GM18909 (cell line): ENCODE data around the gene SIN3A.
"Not testable (repeated sequence)": the region's sequence is repeated elsewhere in the genome, so short reads cannot be mapped to it uniquely, and the experiment has no call there.

Experiments used
- ATAC-seq: cut with Tn5 transposase; IDR thresholded peaks from one replicate; pipeline ENCODE4 v1.9.1; 2021; ENCODE audit warnings: mild to moderate bottlenecking; ENCODE audit not compliant: unreplicated experiment, poor library complexity

SIN3A gene

DNA sequence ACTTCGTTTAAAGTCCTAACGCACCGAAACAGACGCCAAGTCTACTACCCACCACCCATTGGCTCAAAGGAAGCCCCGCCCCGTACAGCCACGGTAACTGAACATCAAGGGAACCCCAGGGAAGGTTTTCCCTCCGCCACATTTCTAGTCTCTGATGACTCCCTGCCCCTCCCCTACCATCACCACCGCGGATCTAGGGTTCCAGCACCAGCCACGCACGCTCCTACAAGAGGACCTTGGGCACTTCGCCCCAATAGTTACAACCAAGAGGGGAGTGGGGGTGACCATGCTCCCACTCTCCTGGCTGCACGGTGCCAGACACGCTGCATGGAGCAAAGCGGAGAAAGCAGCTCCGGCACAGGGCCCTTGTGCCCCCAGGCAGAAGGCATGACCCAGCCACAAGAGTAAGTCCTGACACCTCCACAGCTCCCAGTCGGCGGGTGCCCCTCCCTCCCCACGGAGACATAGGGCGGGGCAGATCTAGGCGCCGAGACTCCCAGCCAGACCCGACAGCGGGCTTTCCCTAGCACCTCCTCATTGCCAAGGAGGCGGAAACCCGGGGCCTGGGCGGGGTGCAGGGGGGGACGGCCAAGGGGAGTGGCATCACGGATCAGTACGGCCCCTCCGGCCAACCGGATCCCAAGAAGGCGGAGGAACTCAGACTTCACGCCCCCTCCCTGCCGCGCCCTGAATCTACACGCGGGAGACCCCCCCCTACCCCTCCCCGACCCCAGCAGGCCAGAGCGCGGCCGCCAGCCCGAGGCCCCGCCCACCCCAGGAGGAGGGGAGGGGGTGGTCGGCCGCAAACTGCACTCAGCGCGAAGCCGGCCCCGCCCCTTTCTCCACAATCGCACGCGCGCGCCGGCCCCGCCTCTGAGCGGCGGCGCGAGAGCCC, 936 bp downstream of the SIN3A start:
- peak; percentile 25 for ATAC-seq

DNA sequence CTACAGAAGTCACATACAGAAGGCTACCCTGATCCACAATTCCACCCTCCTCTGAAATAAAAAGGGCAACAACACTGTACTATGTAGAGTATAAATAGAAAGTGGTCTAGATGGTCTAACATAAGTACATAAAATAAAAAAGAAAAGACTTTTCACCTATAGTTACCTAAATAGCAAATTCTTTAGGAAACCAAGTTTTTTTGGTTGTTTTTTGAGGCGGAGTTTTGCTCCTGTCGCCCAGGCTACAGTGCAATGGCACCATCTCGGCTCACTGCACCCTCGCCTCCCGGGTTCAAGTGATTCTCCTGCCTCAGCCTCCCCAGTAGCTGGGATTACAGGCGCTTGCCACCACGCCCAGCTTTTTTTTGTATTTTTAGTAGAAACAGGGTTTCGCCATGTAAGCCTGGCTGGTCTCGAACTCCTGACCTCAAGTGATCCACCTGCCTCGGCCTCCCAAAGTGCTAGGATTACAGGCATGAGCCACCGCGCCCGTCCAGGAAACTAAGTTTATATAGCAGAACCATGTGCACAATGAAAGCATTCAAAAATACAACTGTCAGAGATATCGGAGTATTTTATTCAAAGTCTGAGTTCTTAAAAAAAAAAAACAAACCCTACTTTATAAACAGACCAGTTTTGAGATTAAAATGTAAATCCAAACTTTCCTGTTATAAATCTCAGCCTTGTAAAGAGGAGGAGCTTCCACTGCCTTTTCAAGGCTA, 1.7 kb downstream of the SIN3A start:
- no peak for ATAC-seq

DNA sequence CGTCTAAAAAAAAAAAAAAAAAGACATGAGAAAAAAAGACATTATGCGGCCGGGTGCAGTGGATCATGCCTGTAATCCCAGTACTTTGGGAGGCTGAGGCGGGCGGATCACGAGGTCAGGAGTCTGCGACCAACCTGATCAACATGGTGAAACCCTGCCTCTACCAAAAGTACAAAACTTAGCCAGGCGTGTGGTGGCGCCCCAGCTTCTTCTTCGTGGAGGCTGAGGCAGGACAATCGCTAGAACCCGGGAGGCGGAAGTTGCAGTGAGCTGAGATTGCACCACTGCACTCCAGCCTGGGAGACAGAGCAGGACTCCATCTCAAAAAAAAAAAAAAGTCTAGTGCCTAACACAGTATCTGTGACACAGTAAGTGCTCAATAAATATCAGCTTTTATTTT, 3.3 kb downstream of the SIN3A start:
- ATAC-seq = not testable (repeated sequence)

DNA sequence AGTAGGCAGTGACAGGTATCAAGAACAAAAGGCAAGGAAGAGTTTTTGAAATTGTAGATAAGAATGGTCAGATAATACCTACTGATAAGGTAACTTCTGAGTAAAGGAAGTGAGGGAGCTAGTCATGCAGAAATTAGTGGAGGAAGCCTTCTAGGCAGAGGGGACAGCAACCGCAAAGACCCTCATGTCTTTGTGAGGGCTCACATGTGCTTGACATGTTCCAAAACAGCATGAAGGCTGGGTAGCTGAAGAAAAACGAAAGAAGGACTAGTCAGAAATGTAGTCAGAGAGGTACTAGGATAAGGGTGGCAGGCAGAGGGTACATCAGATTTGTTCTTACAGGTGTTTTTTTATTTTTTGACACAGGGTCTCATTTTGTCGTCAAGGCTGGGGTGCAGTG, 5.3 kb downstream of the SIN3A start:
- ATAC-seq = no peak

DNA sequence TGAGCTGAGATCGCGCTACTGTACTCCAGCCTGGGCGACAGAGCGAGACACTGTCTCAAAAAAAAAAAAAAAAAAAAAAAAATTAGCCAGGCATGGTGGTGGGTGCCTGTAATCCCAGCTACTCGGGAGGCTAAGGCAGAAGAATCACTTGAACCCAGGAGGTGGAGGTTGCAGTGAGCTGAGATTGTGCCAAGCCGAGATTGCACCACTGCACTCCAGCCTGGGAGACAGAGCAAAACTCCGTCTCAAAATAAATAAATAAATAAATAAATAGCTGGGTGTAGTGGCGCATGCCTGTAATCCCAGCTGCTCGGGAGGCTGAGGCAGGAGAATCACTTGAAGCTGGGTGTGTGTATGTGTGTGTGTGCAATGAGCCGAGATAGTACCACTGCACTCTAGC, 6.2 kb downstream of the SIN3A start:
- ATAC-seq = not testable (repeated sequence)

DNA sequence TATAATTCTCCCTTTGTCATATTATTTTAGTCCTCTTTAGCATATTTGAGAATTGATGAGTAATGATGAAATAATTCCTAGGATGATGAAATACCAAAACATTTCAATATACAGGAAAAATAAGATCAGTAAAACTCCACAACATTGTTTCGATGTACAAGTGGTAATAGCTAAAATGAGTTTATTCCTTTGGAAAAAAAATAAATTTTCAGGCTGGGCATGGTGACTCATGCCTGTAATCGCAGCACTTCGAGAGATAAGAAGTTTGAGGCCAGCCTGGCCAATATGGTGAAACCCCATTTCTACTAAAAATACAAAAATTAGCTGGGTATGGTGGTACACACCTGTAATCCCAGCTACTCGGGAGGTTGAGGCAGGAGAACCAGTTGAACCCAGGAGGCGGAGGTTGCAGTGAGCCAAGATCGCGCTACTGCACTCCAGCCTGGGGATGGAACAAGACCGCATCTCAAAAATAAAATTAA, 7.5 kb downstream of the SIN3A start:
- ATAC-seq = not testable (repeated sequence)

DNA sequence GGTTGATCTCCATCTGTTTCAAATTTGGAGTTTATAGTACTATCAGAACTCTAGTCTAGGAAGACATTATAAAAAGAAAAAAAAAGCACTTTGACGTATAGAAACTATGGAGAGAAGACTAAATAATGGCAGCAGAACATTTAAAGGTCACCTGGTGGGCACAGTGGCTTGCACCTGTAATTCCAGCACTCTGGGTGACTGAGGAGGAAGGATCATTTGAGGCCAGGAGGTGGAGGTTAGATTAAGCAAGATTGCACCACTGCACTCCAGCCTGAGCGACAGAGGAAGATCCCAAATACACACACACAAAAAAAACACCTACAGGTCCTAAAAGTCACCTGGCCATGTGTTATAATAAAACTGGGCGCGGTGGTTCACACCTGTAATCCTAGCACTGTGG, 13.8 kb downstream of the SIN3A start:
- no peak for ATAC-seq

DNA sequence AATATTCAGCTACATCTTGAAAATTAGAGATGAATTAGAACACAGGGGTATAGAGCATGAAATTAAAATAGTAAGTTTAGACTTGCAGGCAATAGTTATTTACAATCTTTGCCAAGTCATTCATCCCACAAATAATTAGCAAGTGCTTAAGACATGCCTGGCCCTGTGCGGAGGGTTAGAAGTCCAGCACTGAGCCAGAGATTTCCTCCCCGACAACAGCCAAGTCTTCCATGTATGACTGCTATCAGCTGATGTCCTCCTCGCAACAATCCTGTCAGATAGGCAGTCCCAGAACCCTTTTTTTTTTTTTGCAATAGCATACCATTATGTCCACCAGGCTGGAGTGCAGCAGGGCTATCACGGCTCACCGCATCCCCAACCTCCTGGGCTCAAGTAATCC, 14.6 kb downstream of the SIN3A start:
- no peak for ATAC-seq

DNA sequence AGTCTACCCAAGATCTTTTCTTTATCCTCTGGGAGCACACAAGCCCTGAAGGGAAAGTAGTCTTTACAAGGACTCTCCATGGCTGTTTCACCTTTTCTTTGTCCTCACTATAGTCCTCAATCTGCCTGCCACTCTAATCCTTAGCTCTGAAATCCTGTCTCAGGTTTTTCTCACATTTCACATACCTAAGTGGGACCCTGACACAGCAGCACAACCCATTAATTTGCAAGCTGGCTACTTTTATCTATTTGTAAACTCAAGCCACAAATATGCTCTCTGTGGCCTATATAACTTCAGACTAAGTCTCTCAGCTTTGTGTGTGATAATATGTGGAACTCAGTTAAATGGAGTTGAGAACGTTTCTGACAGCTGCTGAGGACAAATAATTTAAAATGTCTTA, 19.8 kb downstream of the SIN3A start:
- ATAC-seq = no peak

DNA sequence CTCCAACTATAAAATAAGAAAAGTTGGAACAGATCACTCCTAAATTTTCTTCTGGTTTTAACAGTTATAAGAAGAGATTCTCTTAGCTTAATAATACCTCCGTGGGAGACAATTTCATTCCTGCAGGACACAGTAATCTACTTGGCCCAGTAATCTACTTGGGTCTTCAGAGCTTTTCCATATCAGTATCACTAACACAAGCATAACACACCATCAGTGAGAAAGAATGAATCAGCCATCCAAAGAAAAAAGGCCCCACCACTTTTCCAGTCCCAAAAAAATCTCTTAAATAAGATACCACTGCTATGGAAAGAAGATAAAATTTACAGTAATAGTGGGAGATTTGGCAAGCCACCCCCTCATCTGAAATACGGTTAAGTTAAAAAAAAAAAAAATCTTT, 20.2 kb downstream of the SIN3A start:
- ATAC-seq = no peak

DNA sequence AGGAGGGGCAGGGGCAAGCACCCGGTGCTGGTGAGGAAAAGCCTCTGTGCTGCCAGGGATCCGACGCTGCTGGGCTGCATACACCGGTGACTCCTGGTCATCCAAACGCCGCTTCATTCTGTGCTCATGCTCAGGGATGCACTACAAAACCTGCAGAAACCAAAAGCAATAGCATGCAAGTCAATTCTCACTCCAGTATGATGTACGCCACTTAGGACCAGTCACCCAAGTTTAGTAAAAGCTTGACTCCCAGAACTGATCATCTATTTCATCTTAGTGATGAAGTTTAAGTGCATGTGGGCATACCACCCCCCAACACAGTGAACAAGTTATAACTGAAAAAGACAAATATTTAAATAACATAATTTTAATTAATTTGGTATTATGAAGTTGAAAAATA, 21.2 kb downstream of the SIN3A start:
- ATAC-seq = no peak

DNA sequence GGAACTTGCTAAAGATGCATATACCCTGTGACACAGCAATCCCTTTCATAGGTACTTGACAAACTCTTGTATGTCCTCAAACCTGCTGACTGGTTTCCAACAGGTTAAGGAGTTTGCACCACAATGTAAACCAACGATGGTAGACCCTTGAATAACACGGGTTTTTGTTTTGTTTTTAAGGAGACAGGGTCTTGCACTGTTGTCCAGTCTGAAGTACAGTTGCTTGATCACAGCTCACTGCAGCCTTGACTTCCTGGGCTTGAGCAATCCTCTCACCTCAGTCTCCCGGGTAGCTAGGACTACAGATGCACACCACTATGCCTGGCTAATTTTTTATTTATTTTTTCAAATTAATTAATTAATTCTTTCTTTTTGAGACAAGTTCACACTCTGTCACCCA, 23.3 kb downstream of the SIN3A start:
- ATAC-seq = no peak

DNA sequence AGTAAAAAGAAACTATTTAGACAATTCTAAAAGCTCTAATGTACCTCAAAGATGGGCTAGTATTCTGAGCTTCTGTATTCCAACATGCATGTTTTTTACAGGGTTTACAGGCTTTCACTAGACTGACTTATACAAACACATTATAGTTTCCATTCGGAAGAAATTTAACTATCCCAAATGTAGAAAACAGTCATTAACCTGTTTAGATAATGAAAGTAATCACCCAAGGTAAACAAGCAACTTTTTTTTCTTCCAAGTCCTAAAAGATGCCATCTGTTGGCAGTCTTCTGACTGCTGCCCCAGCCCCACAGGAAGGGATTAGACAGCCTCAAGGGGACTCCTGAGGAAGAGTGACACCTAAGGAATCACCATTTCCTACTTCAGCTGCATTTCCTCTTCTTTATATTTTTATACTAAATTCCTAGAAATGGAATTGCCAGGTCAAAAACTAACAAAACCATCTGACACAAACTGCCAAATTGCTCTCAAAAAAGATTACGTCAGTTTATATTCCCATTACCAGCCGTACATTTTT, 25.5 kb downstream of the SIN3A start:
- no peak for ATAC-seq

DNA sequence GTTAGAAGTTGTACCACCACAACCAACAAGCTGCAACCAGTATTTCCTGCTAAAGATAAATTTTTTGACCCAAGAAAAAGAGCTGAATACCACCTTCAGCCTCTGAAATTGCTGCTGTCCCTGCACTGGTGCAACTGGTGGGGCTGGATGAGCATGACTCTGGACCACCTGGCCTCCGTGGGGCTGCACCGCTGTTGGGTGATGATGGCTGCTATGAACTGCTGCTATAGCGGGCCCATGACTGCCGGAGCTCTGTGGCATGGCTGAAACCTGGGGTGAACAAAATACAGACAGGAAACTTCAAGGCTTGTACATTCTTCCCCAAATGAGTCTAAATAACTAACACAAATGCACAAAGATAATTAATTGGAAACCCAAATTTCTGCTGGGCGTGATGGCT, 28.9 kb downstream of the SIN3A start:
- no peak for ATAC-seq

DNA sequence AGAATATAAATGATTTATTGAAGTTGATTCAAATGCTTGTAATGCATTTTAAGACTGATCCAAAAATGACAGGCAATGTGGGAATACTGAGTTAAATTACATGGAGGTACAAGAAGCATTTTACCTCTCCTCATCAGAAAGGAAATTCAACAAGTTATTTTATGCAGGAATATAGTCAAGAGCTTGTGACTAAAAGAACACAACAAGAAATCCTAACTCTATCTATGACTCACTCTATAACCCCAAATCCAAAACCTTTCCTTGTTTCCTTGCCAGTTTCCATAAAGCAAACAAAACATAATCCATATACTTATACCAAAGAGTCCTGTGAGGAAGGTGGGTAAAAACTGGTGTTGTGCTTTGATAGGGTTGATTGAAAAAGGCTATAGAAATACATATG, 30.8 kb downstream of the SIN3A start:
- no peak for ATAC-seq

DNA sequence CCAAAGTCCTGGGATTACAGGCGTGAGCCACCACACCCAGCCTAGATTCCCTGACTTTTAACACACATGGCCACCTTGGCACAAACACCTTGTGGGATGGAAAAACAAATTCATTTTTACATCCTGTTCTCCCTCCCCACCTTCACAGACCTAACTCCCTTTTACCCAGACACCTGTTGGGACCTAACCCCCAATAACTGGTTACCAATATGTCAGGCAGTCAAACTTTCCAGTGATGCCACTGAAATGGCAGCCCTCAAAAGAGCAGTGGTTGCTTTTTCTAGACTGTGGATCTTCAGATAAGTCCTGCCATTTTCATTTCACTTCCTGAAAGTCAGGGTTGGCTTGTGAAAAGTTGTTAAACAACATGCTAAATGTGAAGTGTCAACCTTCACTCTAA, 34.9 kb downstream of the SIN3A start:
- ATAC-seq = no peak

DNA sequence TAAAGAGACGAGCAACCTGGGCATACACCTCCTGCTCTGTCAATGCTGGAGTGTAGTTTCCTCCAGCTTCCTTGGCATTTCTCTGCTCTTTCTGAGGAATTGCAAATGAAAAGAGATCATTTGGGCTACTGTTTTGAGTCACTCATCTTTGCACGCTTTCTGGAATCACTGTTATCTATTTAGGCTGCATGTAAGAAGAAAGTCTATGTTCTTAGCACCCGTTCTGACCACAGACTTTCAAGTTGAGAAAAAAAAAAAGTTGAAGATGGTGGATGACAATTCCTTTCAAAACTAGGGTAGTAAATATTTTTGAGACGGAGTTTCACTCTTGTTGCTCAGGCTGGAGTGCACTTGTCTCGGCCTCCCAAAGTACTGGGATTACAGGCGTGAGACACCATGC, 41.3 kb downstream of the SIN3A start:
- ATAC-seq = no peak

DNA sequence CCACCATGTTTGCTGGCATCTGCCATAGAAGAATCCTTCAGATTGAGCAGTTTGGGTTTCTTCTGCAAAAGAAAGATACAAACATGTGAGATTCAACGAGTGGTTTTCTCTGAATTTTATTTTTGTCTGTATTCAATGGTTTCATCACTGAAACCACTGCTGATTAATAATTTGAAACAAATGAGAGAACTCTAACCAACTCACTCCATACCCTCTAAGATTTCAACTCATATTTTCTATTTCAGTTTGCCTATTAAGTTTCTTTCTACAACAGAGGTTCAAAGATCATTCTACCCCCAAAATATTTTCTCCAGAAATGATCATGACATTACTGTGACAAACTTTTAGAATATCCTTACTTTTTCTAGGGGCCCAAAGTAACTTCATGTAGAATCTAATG, 44.4 kb downstream of the SIN3A start:
- no peak for ATAC-seq

DNA sequence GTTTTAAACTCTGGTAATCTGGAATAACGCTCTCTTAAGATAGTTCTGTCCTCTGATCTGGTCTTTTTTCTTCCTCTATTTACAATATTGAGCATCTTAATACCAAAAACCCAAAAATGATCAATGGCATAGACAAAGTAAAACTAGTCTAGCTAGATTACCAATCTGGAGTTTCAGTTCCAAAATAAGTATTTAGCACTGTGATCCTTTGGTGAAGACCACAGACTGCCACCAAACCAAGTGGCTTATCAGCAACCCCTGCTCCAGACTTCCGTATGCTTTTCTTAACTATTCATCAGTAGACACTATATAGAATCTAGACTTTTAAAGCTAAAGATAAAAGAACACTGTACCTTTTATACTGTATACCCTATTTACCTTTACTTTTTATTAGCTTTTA, 47.6 kb downstream of the SIN3A start:
- no peak for ATAC-seq

DNA sequence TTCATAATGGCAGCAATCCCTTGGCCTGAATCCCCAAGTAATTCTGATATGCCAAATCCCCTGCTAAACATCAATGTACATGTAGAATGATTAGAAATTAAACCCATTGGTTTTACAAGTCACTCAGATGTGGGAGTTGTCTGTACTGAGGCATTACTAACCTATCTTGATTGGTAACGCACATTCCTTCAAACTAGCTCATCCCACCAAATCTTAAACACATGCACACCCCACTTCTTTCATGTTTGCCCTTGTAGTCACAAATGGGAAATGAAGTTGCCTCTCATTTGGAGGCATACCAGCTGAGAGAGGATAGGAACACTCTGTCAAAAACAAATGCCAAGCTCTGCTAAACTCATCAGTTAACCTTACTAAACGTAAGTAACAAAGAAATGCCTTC, 54.0 kb downstream of the SIN3A start:
- no peak for ATAC-seq

DNA sequence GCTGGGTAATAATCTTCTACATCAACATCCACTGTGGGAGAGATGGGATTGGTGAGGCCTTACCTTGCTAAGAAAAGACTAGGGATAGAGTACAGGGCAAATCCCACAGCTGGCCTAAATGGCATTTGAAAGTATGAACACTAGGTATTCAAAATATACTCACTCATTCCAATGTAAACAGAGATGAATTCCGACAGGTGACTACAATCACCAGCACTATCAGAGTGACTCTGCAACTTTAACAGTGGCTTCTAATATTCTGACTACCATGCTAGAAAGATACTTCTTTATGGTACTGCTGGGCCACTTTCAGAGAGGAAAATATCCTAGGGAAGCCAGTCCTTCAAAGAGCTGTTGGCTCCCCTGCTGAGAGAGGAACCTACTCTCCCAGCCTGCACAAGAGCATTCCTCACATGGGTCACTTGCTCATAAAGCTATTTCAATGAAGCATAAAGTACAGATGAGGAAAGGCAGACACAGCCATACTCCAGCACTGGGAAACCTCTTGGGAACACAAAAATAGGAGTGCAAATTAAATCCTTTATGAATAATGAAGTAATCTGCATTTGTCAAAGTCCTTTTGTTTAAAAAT, 61.6 kb downstream of the SIN3A start:
- ATAC-seq = no peak
